ENCODE measurements around the gene UCMA.

UCMA gene

GRCh38 chr10:13233358-13233757 is 816 bp downstream of the UCMA start:
- no peak for DNase-seq (ENCODE audit: low read depth)

- no peak for DNase-seq (ENCODE audit: low read depth)
These were observed 2.4 kb downstream of the UCMA start for GRCh38 chr10:13231808-13232207.

- DNase-seq (ENCODE audit: low read depth): no peak
These were observed 3.0 kb downstream of the UCMA start for GRCh38 chr10:13231190-13231589.

GRCh38 chr10:13227031-13227430 is 7.1 kb downstream of the UCMA start:
- DNase-seq (ENCODE audit: low read depth): no peak

- no peak for DNase-seq (ENCODE audit: low read depth)
These were observed 8.6 kb downstream of the UCMA start for GRCh38 chr10:13225601-13226000.

GRCh38 chr10:13224210-13224995 is 9.8 kb downstream of the UCMA start:
- DNase-seq (ENCODE audit: low read depth): no peak

- DNase-seq (ENCODE audit: low read depth): no peak
These were observed 10.9 kb downstream of the UCMA start for GRCh38 chr10:13223241-13223640.

- no peak for DNase-seq (ENCODE audit: low read depth)
These were observed 11.6 kb downstream of the UCMA start for GRCh38 chr10:13222566-13222965.

GRCh38 chr10:13222151-13222550 is 12.0 kb downstream of the UCMA start:
- no peak for DNase-seq (ENCODE audit: low read depth)

GRCh38 chr10:13221572-13221971 is 12.6 kb downstream of the UCMA start:
- no peak for DNase-seq (ENCODE audit: low read depth)

GRCh38 chr10:13219685-13220670 is 14.2 kb downstream of the UCMA start:
- no peak for DNase-seq (ENCODE audit: low read depth)

- no peak for DNase-seq (ENCODE audit: low read depth)
These were observed 15.3 kb downstream of the UCMA start for GRCh38 chr10:13218878-13219277.

- no peak for DNase-seq (ENCODE audit: low read depth)
These were observed 21.0 kb downstream of the UCMA start for GRCh38 chr10:13213163-13213562.

GRCh38 chr10:13206546-13207443 is 27.4 kb downstream of the UCMA start:
- DNase-seq (ENCODE audit: low read depth): no peak

- no peak for DNase-seq (ENCODE audit: low read depth)
These were observed 28.1 kb downstream of the UCMA start for GRCh38 chr10:13206091-13206490.

GRCh38 chr10:13201132-13201531 is 33.0 kb downstream of the UCMA start:
- no peak for DNase-seq (ENCODE audit: low read depth)

- DNase-seq (ENCODE audit: low read depth): no peak
These were observed 39.2 kb downstream of the UCMA start for GRCh38 chr10:13195016-13195415.

- no peak for DNase-seq (ENCODE audit: low read depth)
These were observed 40.5 kb downstream of the UCMA start for GRCh38 chr10:13193637-13194036.

GRCh38 chr10:13191362-13191761 is 42.8 kb downstream of the UCMA start:
- no peak for DNase-seq (ENCODE audit: low read depth)

- DNase-seq (ENCODE audit: low read depth): no peak
These were observed 43.4 kb downstream of the UCMA start for GRCh38 chr10:13190816-13191215.

GRCh38 chr10:13189961-13190360 is 44.2 kb downstream of the UCMA start:
- DNase-seq (ENCODE audit: low read depth): no peak

GRCh38 chr10:13188593-13188992 is 45.6 kb downstream of the UCMA start:
- DNase-seq (ENCODE audit: low read depth): no peak
